Lower leg skin (tissue), 3 donors: Measurements from ENCODE around the gene MT1X.

Experiments
- POLR2A ChIP-seq, 2 donors: fragments of 450-650 bp; IDR thresholded peaks; one replicate each; pipeline ENCODE4 v1.6.1; 2016 to 2017; ENCODE audit warnings: antibody characterized with exemption in 2 of 2, mild to moderate bottlenecking in 1 of 2, moderate library complexity in 1 of 2
- TF ChIP-seq, protein P1 (sequence below), 3 donors: fragments of 450-650 bp; IDR thresholded peaks; one replicate each; pipeline ENCODE4 v1.5.1; 2016; ENCODE audit warnings: antibody characterized with exemption in 3 of 3, mild to moderate bottlenecking in 3 of 3, moderate library complexity in 2 of 3

DNA sequence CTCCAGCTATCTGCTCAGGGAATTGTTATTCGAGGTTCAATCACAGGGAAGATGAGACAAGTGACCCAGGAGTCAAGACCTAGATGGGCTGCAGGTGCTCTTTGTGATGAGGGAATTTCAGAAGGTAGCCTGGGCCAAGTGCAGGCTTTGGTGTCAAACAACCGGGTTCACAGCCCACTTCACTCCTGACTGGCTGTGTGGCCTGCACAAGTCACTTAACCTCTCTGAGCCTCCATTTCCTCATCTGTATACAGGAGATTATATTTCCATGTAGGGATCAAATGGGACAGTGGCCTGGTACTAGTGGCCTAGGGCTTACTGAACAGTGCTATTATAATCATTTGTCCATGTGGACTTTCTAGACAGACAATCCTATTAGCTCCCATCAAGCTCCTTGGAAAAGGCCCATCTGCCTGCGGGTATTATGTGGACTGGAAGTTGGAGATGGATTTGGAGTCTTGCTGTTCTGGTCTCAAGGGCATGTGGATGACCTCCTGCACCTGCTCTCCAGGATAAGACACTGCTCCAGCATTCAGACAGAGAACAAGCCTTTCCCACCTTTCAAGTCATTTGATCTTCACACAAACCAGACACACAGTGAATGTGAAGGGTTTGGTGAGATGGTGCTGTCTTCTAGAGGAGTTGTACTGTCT is 3.1 kb upstream of the MT1X start:
- TF ChIP-seq, protein P1, sequence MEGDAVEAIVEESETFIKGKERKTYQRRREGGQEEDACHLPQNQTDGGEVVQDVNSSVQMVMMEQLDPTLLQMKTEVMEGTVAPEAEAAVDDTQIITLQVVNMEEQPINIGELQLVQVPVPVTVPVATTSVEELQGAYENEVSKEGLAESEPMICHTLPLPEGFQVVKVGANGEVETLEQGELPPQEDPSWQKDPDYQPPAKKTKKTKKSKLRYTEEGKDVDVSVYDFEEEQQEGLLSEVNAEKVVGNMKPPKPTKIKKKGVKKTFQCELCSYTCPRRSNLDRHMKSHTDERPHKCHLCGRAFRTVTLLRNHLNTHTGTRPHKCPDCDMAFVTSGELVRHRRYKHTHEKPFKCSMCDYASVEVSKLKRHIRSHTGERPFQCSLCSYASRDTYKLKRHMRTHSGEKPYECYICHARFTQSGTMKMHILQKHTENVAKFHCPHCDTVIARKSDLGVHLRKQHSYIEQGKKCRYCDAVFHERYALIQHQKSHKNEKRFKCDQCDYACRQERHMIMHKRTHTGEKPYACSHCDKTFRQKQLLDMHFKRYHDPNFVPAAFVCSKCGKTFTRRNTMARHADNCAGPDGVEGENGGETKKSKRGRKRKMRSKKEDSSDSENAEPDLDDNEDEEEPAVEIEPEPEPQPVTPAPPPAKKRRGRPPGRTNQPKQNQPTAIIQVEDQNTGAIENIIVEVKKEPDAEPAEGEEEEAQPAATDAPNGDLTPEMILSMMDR (IDR thresholded peaks at IDR 0.05), result no peak
- TF ChIP-seq POLR2A (IDR thresholded peaks at IDR 0.05), result no peak
